ENCODE data around the gene GRM1.

Gene GRM1

GRCh38 chr6:146389740-146390139 is 360.9 kb downstream of the GRM1 start:
- no peak for TF ChIP-seq GATA1 (IDR thresholded peaks at IDR 0.05; ENCODE audit: low read depth, low read length)
- TF ChIP-seq POLR2A (IDR thresholded peaks at IDR 0.05; ENCODE audit: low read length), result no peak
- no peak for DNase-seq

GRCh38 chr6:146397638-146398037 is 368.8 kb downstream of the GRM1 start:
- TF ChIP-seq POLR2A (IDR thresholded peaks at IDR 0.05; ENCODE audit: low read length), result no peak
- no peak for TF ChIP-seq GATA1 (IDR thresholded peaks at IDR 0.05; ENCODE audit: low read depth, low read length)
- no peak for DNase-seq

GRCh38 chr6:146402476-146402875 is 373.6 kb downstream of the GRM1 start:
- TF ChIP-seq GATA1 (IDR thresholded peaks at IDR 0.05; ENCODE audit: low read depth, low read length) (no peak), POLR2A (IDR thresholded peaks at IDR 0.05; ENCODE audit: low read length) (no peak)
- DNase-seq, result no peak

GRCh38 chr6:146408583-146408982 is 379.7 kb downstream of the GRM1 start:
- no peak for TF ChIP-seq POLR2A (IDR thresholded peaks at IDR 0.05; ENCODE audit: low read length)
- TF ChIP-seq GATA1 (IDR thresholded peaks at IDR 0.05; ENCODE audit: low read depth, low read length), result no peak
- no peak for DNase-seq

GRCh38 chr6:146410851-146411595 is 382.2 kb downstream of the GRM1 start:
- no peak for DNase-seq
- TF ChIP-seq GATA1 (IDR thresholded peaks at IDR 0.05; ENCODE audit: low read depth, low read length) (no peak), POLR2A (IDR thresholded peaks at IDR 0.05; ENCODE audit: low read length) (no peak)

GRCh38 chr6:146419576-146419975 is 390.7 kb downstream of the GRM1 start:
- no peak for TF ChIP-seq POLR2A (IDR thresholded peaks at IDR 0.05; ENCODE audit: low read length)
- no peak for TF ChIP-seq GATA1 (IDR thresholded peaks at IDR 0.05; ENCODE audit: low read depth, low read length)
- DNase-seq, result no peak

GRCh38 chr6:146420255-146420654 is 391.4 kb downstream of the GRM1 start:
- DNase-seq, result peak; percentile 2 to 10
- TF ChIP-seq POLR2A (IDR thresholded peaks at IDR 0.05; ENCODE audit: low read length) (no peak), GATA1 (IDR thresholded peaks at IDR 0.05; ENCODE audit: low read depth, low read length) (no peak)

- no peak for DNase-seq
- TF ChIP-seq POLR2A (IDR thresholded peaks at IDR 0.05; ENCODE audit: low read length) (no peak), GATA1 (IDR thresholded peaks at IDR 0.05; ENCODE audit: low read depth, low read length) (no peak)
Observed at GRCh38 chr6:146422789-146423375, 394.0 kb downstream of the GRM1 start.

- DNase-seq, result no peak
- TF ChIP-seq POLR2A (IDR thresholded peaks at IDR 0.05; ENCODE audit: low read length), result no peak
- TF ChIP-seq GATA1 (IDR thresholded peaks at IDR 0.05; ENCODE audit: low read depth, low read length), result no peak
Observed at GRCh38 chr6:146423452-146423851, 394.6 kb downstream of the GRM1 start.

- TF ChIP-seq GATA1 (IDR thresholded peaks at IDR 0.05; ENCODE audit: low read depth, low read length) (no peak), POLR2A (IDR thresholded peaks at IDR 0.05; ENCODE audit: low read length) (no peak)
- no peak for DNase-seq
Observed at GRCh38 chr6:146426516-146426915, 397.7 kb downstream of the GRM1 start.

GRCh38 chr6:146429831-146430230 is 401.0 kb downstream of the GRM1 start:
- DNase-seq, result no peak
- TF ChIP-seq GATA1 (IDR thresholded peaks at IDR 0.05; ENCODE audit: low read depth, low read length), result no peak
- no peak for TF ChIP-seq POLR2A (IDR thresholded peaks at IDR 0.05; ENCODE audit: low read length)

GRCh38 chr6:146433881-146434731 is 405.2 kb downstream of the GRM1 start:
- TF ChIP-seq POLR2A (IDR thresholded peaks at IDR 0.05; ENCODE audit: low read length) (no peak), GATA1 (IDR thresholded peaks at IDR 0.05; ENCODE audit: low read depth, low read length) (no peak)
- DNase-seq, result no peak

GRCh38 chr6:146434732-146435390 is 406.0 kb downstream of the GRM1 start:
- DNase-seq, result no peak
- TF ChIP-seq POLR2A (IDR thresholded peaks at IDR 0.05; ENCODE audit: low read length), result no peak
- no peak for TF ChIP-seq GATA1 (IDR thresholded peaks at IDR 0.05; ENCODE audit: low read depth, low read length)

- no peak for DNase-seq
- no peak for TF ChIP-seq POLR2A (IDR thresholded peaks at IDR 0.05; ENCODE audit: low read length)
- TF ChIP-seq GATA1 (IDR thresholded peaks at IDR 0.05; ENCODE audit: low read depth, low read length), result no peak
Observed at GRCh38 chr6:146441907-146442306, 413.0 kb downstream of the GRM1 start.

Data from erythroblast (primary cell).